ENCODE results near the gene ALG5. TPM values are rescaled to one million over a fixed set of nuclear protein-coding genes. Genes with fewer than 3 reads are reported as not detected.
A peak's percentile ranks its signal among the peaks of the same experiment; 100 is the strongest.

Gene ALG5
- total RNA-seq, 5 donors from 2014 or later (not counting 1 experiment from before 2014, with no cell fraction given): 15.8 to 20.3 (median 19.1) TPM

- no CpG with 5 or more reads among the region's 2 CpGs for WGBS (ENCODE audit: insufficient coverage)
- no peaks in the 10 kb centered on the region for H3K9me3 Mint-ChIP-seq
- H3K4me3 Mint-ChIP-seq: no peak overlapping the region
- DNase-seq (no peak), ATAC-seq (replicated peaks in 1 of 4) (no peak)
- peaks cover 64% of the 10 kb centered on the region for H3K36me3 Mint-ChIP-seq
- POLR2A ChIA-PET: interaction anchor here in 1 of 2 donors (0.6 to 0.8 kb wide), 2 partner anchors 9 to 41 kb away, joined by 3 to 9 read pairs; no protein-coding TSS in a partner anchor
- peak overlapping the region; percentile 5 to 46 for H3K27ac Mint-ChIP-seq
- H3K27me3 Mint-ChIP-seq: no peaks in the 10 kb centered on the region
- Histone ChIP-seq H3K4me1 (ENCODE audit: control insufficient read depth in 1 of 2, extremely low read depth in 1 of 2, insufficient read depth in 2 of 2, low read length in 2 of 2) (no peaks in the 10 kb centered on the region), H3K4me3 (ENCODE audit: control insufficient read depth in 1 of 2, extremely low read depth in 1 of 2, low read length in 1 of 2) (no peak overlapping the region), H3K36me3 (ENCODE audit: control insufficient read depth in 2 of 2, extremely low read depth in 1 of 2, insufficient read depth in 1 of 2, low read length in 1 of 2) (peaks cover 0 to 72% of the 10 kb centered on the region in 2 donors), H3K9me3 (no peaks in the 10 kb centered on the region), H3K27ac (ENCODE audit: low read length) (no peak overlapping the region), H3K27me3 (replicated peaks in 1 of 2; ENCODE audit: control insufficient read depth in 2 of 2, extremely low read depth in 1 of 2, insufficient read depth in 2 of 2, low read length in 1 of 2) (no peaks in the 10 kb centered on the region)
- H3K4me1 Mint-ChIP-seq: peaks cover 0 to 7% (median 6%) of the 10 kb centered on the region in 3 donors
- CTCF ChIA-PET: interaction anchor here in 1 of 2 donors (1.2 kb wide), 1 partner anchor 11 kb away, joined by 3 read pairs; no protein-coding TSS in a partner anchor
Measured at GRCh38 chr13:37011788-37012187, 12.6 kb upstream of the ALG5 start.

DNA sequence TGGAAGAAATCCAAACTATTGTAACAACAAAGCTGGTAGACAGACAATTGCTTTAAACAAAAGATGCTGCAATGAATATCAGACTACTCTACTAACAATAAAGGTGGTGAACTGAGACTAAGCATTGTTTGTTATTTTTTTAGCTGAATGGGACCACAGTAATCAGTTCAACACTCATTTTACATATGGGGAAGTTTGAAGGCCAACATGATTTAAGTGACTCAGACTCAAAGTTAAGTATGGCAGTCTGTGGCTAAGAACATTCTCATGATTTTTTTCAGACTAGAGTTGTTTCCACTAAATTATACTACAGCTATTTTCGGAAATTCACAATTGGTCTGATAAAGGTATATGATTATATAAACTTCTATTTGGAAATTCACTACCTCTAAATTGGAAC lies 11.9 kb upstream of the ALG5 start:
- no CpG with 5 or more reads among the region's 1 CpG for WGBS (ENCODE audit: insufficient coverage)
- ChIA-PET POLR2A (interaction anchor here in 1 of 2 donors (0.8 kb wide), 1 partner anchor 8 kb away, joined by 3 read pairs; no protein-coding TSS in a partner anchor), CTCF (no interaction called here)
- H3K4me1 Mint-ChIP-seq: peaks cover 0 to 7% (median 6%) of the 10 kb centered on the region in 3 donors
- H3K4me3 ChIP-seq (ENCODE audit: control insufficient read depth in 1 of 2, extremely low read depth in 1 of 2, low read length in 1 of 2): no peak overlapping the region
- H3K36me3 ChIP-seq (ENCODE audit: control insufficient read depth in 2 of 2, extremely low read depth in 1 of 2, insufficient read depth in 1 of 2, low read length in 1 of 2): peaks cover 0 to 74% of the 10 kb centered on the region in 2 donors
- peaks cover 61% of the 10 kb centered on the region for H3K36me3 Mint-ChIP-seq
- H3K4me3 Mint-ChIP-seq: no peak overlapping the region
- no peaks in the 10 kb centered on the region for H3K9me3 ChIP-seq
- no peaks in the 10 kb centered on the region for H3K27me3 Mint-ChIP-seq
- no peaks in the 10 kb centered on the region for H3K27me3 ChIP-seq (replicated peaks in 1 of 2; ENCODE audit: control insufficient read depth in 2 of 2, extremely low read depth in 1 of 2, insufficient read depth in 2 of 2, low read length in 1 of 2)
- no peak for DNase-seq
- H3K4me1 ChIP-seq (ENCODE audit: control insufficient read depth in 1 of 2, extremely low read depth in 1 of 2, insufficient read depth in 2 of 2, low read length in 2 of 2): no peaks in the 10 kb centered on the region
- H3K27ac Mint-ChIP-seq: no peak overlapping the region
- no peak for ATAC-seq (replicated peaks in 1 of 4)
- no peaks in the 10 kb centered on the region for H3K9me3 Mint-ChIP-seq
- no peak overlapping the region for H3K27ac ChIP-seq (ENCODE audit: low read length)

DNA sequence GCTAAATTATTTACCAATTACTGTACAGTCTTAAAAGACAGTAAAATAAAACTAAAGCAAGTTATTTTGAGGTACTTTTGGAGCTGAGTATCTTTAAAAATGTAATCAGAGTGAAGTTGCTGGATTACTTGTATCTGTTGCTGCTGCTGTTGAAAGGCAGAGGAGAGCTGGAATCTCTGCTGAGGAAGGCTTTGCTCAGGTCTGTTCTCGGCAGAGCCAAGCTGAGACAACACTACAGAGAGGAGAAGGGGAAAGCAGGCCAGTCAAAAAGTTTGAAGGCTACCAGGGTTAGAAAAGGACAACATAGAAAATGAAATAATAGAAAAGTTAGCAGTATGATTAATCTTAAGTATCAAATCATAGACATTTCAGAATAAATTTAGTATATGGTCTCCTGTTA lies 11.3 kb upstream of the ALG5 start:
- Histone ChIP-seq H3K9me3 (no peaks in the 10 kb centered on the region), H3K36me3 (ENCODE audit: control insufficient read depth in 2 of 2, extremely low read depth in 1 of 2, insufficient read depth in 1 of 2, low read length in 1 of 2) (peaks cover 0 to 76% of the 10 kb centered on the region in 2 donors), H3K27me3 (replicated peaks in 1 of 2; ENCODE audit: control insufficient read depth in 2 of 2, extremely low read depth in 1 of 2, insufficient read depth in 2 of 2, low read length in 1 of 2) (no peaks in the 10 kb centered on the region), H3K4me3 (ENCODE audit: control insufficient read depth in 1 of 2, extremely low read depth in 1 of 2, low read length in 1 of 2) (no peak overlapping the region), H3K27ac (ENCODE audit: low read length) (no peak overlapping the region), H3K4me1 (ENCODE audit: control insufficient read depth in 1 of 2, extremely low read depth in 1 of 2, insufficient read depth in 2 of 2, low read length in 2 of 2) (no peaks in the 10 kb centered on the region)
- Mint-ChIP-seq H3K4me1 (peaks cover 0 to 7% (median 6%) of the 10 kb centered on the region in 3 donors), H3K27me3 (no peaks in the 10 kb centered on the region), H3K4me3 (no peak overlapping the region), H3K9me3 (no peaks in the 10 kb centered on the region), H3K36me3 (peaks cover 55% of the 10 kb centered on the region), H3K27ac (no peak overlapping the region)
- WGBS (ENCODE audit: insufficient coverage): 100% methylated on average over 1 of the region's 1 CpG
- no peak for DNase-seq
- CTCF ChIA-PET: no interaction called here
- no peak for ATAC-seq (replicated peaks in 1 of 4)
- POLR2A ChIA-PET: no interaction called here

DNA sequence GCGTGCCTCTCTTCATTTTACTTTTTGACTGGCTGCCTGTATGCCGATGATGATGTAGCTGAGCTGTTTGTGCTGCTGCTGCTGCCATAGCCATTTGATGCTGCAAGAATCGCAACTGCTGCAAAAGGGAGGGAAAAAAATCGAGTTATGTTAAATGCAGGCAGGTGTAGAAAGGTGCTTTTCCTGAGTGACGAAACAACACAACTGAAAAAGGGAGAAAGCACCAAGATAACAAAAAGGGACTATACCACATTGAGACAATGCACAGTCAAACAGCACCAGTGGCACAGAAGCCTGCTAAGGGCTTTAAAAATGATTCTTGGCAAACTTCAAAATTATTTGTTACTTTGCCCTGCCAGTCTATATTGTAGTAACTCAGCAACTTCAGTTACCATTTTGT lies 10.6 kb upstream of the ALG5 start:
- Mint-ChIP-seq H3K27me3 (no peaks in the 10 kb centered on the region), H3K36me3 (peaks cover 51% of the 10 kb centered on the region), H3K4me3 (no peak overlapping the region), H3K4me1 (peaks cover 0 to 12% (median 6%) of the 10 kb centered on the region in 3 donors), H3K9me3 (no peaks in the 10 kb centered on the region), H3K27ac (peak overlapping the region in 1 of 2 donors; percentile 25)
- DNase-seq (no peak), ATAC-seq (replicated peaks in 1 of 4) (no peak)
- ChIA-PET POLR2A (no interaction called here), CTCF (no interaction called here)
- 94% methylated on average over 2 of the region's 5 CpGs for WGBS (ENCODE audit: insufficient coverage)
- H3K4me1 ChIP-seq (ENCODE audit: control insufficient read depth in 1 of 2, extremely low read depth in 1 of 2, insufficient read depth in 2 of 2, low read length in 2 of 2): no peaks in the 10 kb centered on the region
- H3K27ac ChIP-seq (ENCODE audit: low read length): no peak overlapping the region
- no peaks in the 10 kb centered on the region for H3K9me3 ChIP-seq
- H3K36me3 ChIP-seq (ENCODE audit: control insufficient read depth in 2 of 2, extremely low read depth in 1 of 2, insufficient read depth in 1 of 2, low read length in 1 of 2): peaks cover 0 to 75% of the 10 kb centered on the region in 2 donors
- H3K27me3 ChIP-seq (replicated peaks in 1 of 2; ENCODE audit: control insufficient read depth in 2 of 2, extremely low read depth in 1 of 2, insufficient read depth in 2 of 2, low read length in 1 of 2): no peaks in the 10 kb centered on the region
- H3K4me3 ChIP-seq (ENCODE audit: control insufficient read depth in 1 of 2, extremely low read depth in 1 of 2, low read length in 1 of 2): no peak overlapping the region

DNA sequence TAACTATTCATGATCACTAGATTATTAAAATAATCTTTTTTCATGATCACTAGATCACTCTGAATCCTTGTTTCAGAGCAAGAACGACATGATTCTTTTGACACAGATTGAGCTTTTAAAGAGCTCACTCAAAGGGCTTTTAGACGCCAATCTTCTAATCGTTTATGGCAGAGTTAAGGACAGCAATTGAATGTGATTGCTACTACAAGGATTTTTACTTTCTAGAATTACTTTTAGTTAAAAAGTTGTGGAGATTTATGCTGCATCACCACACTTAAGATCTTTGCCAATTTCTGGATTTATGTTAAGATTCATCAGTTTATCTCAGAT lies 2.7 kb upstream of the ALG5 start:
- Mint-ChIP-seq H3K9me3 (no peaks in the 10 kb centered on the region), H3K4me3 (peak overlapping the region; percentile 92 to 100 (median 100)), H3K4me1 (peaks cover 30 to 43% (median 40%) of the 10 kb centered on the region in 3 donors), H3K27ac (peak overlapping the region; percentile 100), H3K27me3 (peaks cover 0 to 2% of the 10 kb centered on the region in 2 donors), H3K36me3 (peaks cover 7% of the 10 kb centered on the region)
- H3K4me1 ChIP-seq (ENCODE audit: control insufficient read depth in 1 of 2, extremely low read depth in 1 of 2, insufficient read depth in 2 of 2, low read length in 2 of 2): peaks cover 10 to 16% of the 10 kb centered on the region in 2 experiments
- ChIA-PET POLR2A (interaction anchor here in 1 of 2 donors (0.6 to 0.7 kb wide), 2 partner anchors 22 to 37 kb away, joined by 3 to 4 read pairs; no protein-coding TSS in a partner anchor), CTCF (interaction anchor here in 1 of 2 donors (0.9 kb wide), 1 partner anchor 28 kb away, joined by 3 read pairs; no protein-coding TSS in a partner anchor)
- no peak overlapping the region for H3K27ac ChIP-seq (ENCODE audit: low read length)
- ATAC-seq (replicated peaks in 1 of 4): no peak
- H3K36me3 ChIP-seq (ENCODE audit: control insufficient read depth in 2 of 2, extremely low read depth in 1 of 2, insufficient read depth in 1 of 2, low read length in 1 of 2): peaks cover 0 to 40% of the 10 kb centered on the region in 2 donors
- peak in 1 of 35 experiments; percentile 5 for DNase-seq
- no peak overlapping the region for H3K4me3 ChIP-seq (ENCODE audit: control insufficient read depth in 1 of 2, extremely low read depth in 1 of 2, low read length in 1 of 2)
- H3K9me3 ChIP-seq: no peaks in the 10 kb centered on the region
- H3K27me3 ChIP-seq (replicated peaks in 1 of 2; ENCODE audit: control insufficient read depth in 2 of 2, extremely low read depth in 1 of 2, insufficient read depth in 2 of 2, low read length in 1 of 2): no peaks in the 10 kb centered on the region
- no CpG with 5 or more reads among the region's 3 CpGs for WGBS (ENCODE audit: insufficient coverage)

GRCh38 chr13:36998624-36999041 lies 507 bp downstream of the ALG5 start:
- Histone ChIP-seq H3K4me3 (ENCODE audit: control insufficient read depth in 1 of 2, extremely low read depth in 1 of 2, low read length in 1 of 2) (peak overlapping the region; percentile 98 to 99), H3K36me3 (ENCODE audit: control insufficient read depth in 2 of 2, extremely low read depth in 1 of 2, insufficient read depth in 1 of 2, low read length in 1 of 2) (peaks cover 0 to 29% of the 10 kb centered on the region in 2 donors), H3K27ac (ENCODE audit: low read length) (peak overlapping the region; percentile 79), H3K27me3 (replicated peaks in 1 of 2; ENCODE audit: control insufficient read depth in 2 of 2, extremely low read depth in 1 of 2, insufficient read depth in 2 of 2, low read length in 1 of 2) (no peaks in the 10 kb centered on the region), H3K4me1 (ENCODE audit: control insufficient read depth in 1 of 2, extremely low read depth in 1 of 2, insufficient read depth in 2 of 2, low read length in 2 of 2) (peaks cover 10 to 16% of the 10 kb centered on the region in 2 experiments), H3K9me3 (no peaks in the 10 kb centered on the region)
- peaks cover 42 to 53% (median 50%) of the 10 kb centered on the region in 3 donors for H3K4me1 Mint-ChIP-seq
- peak in 18 of 35 experiments; percentile 2 to 30 (median 8) for DNase-seq
- peaks cover 16% of the 10 kb centered on the region for H3K36me3 Mint-ChIP-seq
- H3K4me3 Mint-ChIP-seq: peak overlapping the region; percentile 92 to 100 (median 100)
- no peak for ATAC-seq (replicated peaks in 1 of 4)
- peaks cover 0 to 2% of the 10 kb centered on the region in 2 donors for H3K27me3 Mint-ChIP-seq
- H3K27ac Mint-ChIP-seq: peak overlapping the region; percentile 95 to 100
- POLR2A ChIA-PET: interaction anchor here in 1 of 2 donors (0.6 kb wide), 1 partner anchor 22 kb away, joined by 8 read pairs; no protein-coding TSS in a partner anchor
- WGBS (ENCODE audit: insufficient coverage): 1% methylated on average over 19 of the region's 21 CpGs
- H3K9me3 Mint-ChIP-seq: no peaks in the 10 kb centered on the region
- CTCF ChIA-PET: interaction anchor here in 1 of 2 donors (0.7 to 1.2 kb wide), 2 partner anchors 60 to 1351 kb away, joined by 4 to 5 read pairs; no protein-coding TSS in a partner anchor

All from T-cell (primary cell).